ENCODE measurements around the gene TSPAN5.

TSPAN5 gene

DNA sequence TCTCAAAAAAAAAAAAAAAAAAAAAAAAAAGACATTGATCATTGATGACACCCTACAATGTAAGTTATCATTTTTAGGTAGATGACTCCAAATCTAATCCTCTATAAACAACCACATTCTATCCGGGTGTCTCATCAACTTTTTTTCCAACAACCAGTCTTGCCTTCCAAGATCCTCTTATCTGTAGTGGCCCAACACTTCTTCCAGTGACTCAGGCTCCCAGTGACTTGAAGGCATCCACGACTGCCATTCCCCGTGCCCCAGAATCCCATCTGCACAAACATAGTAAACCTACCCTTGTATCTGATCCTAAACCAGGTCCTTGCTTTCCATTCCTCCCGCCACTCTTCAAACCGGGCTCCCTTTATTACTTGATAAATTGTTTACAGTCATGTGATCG is 15.6 kb upstream of the TSPAN5 start:
- no peak for DNase-seq (ENCODE audit: low read depth in 3 of 3, low spot score in 1 of 3)

DNA sequence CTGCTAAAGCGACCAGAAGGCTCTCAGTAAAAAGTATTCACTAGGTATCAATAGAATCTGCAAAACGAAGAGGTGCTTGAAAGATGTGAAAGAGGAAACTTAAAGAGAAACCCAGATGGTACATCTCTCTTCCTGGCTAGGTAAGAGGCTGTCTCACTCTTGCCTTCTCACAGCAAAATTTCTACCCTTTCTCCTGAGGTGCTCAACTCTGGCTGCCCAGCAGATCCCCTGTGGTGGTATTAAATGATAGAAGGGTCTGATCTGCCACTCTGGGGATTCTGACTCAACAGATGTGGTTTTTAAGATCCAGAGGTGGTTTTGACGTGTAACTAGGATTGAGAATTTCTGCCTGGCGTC is 14.9 kb upstream of the TSPAN5 start:
- no peak for DNase-seq (ENCODE audit: low read depth in 3 of 3, low spot score in 1 of 3)

DNA sequence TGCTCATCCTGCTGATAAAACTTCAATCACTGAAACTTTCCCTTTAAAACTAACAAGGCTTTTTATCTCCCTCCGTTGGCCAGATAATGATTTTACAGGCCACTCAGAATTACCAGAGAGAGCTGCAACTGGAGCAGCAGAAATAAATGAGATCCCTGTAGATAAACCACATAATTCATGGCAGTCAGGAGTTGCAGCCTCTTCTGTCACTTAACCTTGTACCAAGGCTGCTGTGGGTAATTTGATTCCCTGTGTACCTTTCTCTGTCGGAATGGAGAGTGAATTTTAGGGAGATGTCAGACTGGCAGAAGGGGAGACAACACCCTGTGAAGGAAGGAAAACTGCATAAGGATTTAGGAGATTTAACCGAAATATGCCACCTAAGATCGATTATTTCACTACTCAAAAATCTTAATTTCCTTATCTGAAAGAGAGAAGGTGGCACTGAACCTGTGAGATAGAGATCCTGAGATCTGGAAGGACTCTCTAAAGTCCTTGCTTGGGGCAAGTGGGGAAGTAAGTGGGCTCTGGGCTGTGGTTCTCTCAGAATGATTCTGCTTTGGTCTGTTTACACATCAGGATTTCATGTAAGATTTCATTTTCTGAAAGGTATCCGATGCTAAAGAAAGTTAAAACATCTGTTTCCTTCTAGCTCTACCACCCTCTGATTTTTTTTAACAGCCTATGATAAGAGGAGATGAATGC is 14.3 kb upstream of the TSPAN5 start:
- DNase-seq (ENCODE audit: low read depth in 3 of 3, low spot score in 1 of 3) = no peak

DNA sequence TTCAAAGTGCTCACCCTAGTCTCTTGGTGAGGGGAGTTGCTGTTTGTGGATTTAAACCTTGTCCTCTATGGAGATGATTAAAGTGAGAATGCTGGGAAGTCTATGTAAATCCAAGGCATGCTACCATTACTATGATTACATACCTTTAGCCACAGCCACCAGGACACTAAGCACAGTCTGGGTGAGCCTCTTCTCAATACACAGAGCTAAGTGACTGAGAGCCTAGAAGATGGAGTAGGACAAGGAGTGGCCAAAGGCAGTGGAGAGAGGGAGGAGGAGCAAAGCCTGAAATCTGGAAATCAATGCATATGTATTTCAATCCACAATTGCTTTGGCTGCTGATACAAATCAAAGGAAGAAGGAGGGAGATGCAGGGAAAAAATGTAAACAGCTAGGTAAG is 12.7 kb upstream of the TSPAN5 start:
- DNase-seq (ENCODE audit: low read depth in 3 of 3, low spot score in 1 of 3) = no peak

DNA sequence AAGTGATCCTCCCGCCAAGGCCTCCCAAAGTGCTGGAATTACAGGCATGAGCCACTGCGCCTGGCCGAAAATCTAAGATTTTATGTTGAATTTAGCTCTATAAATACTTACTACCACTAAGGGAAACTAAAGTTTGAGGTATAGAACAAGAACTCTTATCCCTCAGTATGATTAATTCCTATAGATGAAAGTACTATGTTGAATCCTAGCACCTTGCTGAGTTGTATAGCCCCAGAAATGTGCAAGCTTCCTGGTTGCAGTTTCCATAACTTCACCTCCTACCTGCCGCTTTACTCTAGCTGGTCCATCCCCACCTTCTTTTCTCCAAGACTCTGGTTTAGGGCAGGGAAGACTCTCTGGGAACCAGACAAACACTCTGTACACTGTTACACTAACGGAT is 11.8 kb upstream of the TSPAN5 start:
- no peak for DNase-seq (ENCODE audit: low read depth in 3 of 3, low spot score in 1 of 3)

DNA sequence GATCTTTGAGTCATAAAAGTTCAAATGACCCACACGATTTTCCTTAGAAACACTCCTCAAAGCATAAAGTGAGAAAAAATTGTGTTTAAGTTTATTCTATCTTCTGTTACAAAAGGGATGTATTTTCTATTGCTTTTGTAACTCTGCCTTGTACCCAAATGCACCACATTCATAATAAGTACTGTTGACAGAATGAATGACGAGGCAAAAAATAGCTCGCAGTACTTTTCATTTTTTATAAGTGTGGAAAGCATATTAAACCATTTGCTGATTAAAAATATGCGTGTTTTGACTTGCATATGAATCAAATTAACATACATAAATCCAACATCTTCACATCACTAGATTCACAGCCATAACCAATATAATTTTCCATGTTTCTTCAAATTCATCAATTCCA is 11.2 kb upstream of the TSPAN5 start:
- DNase-seq (ENCODE audit: low read depth in 3 of 3, low spot score in 1 of 3) = no peak

DNA sequence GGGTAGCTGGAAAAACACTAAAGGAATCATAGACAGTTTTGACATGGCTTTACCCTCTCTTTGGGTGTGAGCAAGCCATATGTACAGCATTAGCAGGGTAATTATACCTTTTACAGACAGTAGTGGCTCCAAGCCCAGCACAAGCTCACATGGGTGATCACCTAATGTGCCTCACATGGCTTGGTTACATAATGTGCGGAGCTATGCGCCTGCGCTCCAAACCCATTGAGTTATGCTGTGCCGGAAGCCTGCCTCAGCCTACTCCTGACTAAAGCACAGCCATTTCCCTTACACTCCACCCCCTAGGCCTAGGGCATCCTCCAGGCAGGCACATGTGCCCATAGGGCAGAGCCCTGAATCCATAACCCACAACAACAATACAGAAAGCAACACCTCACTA is 6.5 kb upstream of the TSPAN5 start:
- no peak for DNase-seq (ENCODE audit: low read depth in 3 of 3, low spot score in 1 of 3)

DNA sequence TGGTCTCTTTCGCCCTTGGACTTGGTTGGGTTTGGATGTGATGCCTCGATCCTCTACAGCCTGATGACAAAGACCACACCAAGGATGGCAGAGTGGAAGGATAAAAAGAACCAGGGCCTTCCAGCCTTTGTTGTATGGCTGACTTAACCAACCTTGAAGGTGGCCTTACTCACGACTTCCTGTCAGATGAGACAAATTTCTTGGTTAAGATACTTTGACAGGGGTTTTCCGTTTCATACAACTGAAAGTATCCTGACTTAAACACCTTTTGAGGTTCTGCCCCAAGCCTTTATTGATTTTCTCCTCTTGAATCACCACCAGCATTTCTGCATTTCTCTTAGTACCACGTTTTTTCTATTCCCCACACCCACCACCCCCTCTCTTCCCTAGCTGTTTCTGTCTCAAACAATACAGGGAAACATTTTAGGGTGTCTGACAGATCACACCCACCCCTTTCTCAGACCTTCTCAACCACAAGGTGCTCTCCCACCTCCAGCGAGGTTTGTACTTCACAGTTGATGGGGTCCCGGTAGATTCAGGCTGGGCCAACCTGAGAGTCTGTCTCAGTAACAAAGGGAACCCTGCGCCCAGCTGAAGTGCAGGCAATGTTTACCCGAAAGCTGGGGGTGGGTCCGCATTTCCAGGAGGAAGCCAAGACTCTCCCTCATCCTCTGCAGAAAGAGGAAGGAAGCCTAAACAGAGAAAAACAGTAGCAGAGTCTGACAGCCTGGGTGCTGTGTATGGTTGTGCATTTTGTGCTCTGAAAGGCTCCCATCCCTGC is 5.0 kb upstream of the TSPAN5 start:
- peak; percentile 21 to 41 (median 31) for DNase-seq (ENCODE audit: low read depth in 3 of 3, low spot score in 1 of 3)

DNA sequence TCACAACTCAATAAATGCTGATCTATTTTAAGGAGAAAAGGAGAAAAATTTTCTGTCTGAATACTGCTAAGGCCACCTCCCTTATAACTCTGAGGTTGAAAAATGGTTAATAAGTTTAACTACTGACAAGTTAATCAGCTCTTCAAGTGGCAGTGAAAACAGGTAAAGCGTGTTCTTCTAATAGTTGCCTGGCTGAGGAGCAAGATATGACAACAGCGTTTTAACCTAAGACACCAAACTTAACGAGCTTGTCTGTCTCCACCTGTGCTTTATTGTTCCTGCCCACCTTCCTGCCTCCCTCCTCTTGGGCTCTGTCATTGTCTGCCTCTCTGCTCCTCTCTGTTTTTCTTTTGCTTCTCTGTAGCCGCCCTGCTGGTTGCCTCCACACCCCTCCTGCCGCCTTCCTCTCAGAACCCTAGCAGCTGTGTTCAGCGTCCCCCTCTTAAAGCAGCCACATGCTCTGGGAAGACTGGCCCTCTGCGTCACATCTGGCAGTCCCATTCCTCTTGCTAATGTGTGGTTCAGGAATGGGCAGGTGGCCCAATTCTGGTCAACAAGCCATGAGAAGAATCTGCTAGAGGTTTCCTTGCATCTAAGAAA is 4.3 kb upstream of the TSPAN5 start:
- peak in 1 of 3 donors; percentile 27 for DNase-seq (ENCODE audit: low read depth in 3 of 3, low spot score in 1 of 3)

DNA sequence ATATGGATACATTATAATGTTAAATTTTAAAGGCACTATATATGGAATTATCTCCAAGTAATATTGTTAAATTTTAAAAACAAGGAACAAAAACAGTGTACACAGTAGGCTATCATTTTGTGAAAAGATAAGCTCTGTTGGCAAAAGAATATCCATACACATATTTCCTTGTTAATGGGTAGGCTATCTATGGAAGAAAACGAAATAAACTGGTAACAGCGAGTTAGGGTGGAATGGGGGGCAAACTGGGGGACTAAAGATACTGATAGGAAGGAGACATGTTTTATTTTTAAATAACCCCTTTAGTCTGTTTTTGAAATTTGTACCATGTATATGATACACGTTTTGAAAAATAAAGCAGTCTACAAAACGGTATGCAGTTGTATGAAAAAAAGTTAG is 3.6 kb upstream of the TSPAN5 start:
- DNase-seq (ENCODE audit: low read depth in 3 of 3, low spot score in 1 of 3) = no peak

DNA sequence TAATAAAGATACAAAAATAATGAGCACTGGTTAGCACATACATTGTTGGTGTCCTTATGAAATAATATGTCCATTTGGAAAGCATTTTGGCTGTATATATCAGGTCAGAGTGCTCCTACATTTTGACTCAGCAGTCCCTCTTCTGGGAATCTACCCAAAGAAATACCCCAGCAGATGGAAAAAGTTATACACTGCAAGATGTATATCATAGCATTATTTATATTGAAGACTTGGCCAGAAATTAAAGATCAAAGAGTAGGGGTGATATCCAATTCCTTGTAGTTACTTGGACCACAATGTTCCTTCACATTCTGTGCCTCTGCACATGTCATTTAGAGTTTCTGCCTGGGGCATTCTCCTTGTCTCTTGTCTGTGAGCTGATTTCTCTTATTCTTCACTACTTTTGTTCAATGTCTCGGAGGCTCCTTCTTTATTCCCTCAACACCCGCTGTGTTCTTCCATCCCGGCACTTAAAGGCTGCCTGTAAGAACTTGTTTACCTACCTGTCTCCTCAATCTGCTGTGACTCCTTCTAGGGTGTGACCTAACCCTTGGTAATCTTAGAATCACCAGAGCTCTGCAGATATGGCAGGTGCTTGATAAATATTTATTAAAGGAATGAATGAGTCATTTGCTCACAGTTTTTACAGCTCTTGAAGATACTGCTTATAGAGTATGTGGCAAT is 3.1 kb upstream of the TSPAN5 start:
- DNase-seq (ENCODE audit: low read depth in 3 of 3, low spot score in 1 of 3) = no peak

DNA sequence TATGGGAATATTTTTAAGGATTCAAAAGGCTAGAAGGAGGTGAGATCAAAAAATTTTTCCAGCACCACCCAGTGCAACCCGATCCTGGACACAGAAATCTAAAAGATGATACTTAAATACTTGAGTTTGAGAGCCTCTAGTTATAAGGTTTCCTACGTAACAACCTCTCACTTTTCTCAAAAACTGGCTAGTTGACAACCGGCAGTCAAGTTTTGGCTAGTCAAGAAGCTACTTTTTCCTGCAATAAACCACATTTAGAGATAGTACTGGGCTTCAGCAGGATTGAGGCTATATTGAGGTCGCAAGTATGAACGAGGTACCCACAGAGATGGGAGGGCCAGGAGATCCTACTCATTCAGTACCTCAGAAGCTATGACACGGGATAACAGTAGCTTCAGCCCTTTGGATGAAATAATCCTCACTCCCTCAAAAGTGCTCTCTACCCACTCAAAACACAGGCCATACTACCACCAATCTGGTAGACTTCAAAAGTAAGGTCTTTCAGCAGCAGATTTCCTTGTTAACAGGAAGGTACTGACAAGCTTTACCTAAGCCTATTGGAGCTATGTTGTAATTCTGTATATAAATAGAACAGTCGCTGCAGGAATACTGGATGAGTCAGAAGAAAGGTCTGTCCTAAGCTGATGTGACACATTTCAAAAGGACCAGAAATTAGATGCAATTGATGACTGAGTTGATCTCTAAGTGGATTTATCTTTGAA is 1.5 kb upstream of the TSPAN5 start:
- DNase-seq (ENCODE audit: low read depth in 3 of 3, low spot score in 1 of 3) = no peak

DNA sequence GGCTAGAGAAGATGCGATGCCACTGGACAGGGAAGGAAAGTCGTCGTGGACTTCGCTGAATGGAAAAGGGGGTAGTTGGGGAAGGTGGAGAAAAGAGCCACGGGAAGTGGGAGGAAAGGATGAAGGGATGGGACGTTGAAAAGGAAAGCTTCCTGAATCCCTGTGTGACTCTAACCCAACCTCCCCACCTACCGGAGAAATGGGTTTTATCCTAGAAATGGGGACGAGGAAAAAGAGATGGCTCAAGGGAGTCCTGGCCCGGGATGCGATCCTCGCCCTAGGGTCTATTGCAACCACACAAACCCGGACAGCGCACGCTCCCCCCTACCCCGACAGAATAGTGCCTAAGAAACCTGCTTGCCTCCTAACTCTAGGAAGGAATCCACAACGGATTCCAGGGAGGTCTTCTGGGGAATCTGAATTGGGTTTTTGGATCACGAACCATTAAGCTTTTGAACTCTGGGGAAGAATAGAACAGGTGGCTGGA is 738 bp upstream of the TSPAN5 start:
- DNase-seq (ENCODE audit: low read depth in 3 of 3, low spot score in 1 of 3) = no peak

DNA sequence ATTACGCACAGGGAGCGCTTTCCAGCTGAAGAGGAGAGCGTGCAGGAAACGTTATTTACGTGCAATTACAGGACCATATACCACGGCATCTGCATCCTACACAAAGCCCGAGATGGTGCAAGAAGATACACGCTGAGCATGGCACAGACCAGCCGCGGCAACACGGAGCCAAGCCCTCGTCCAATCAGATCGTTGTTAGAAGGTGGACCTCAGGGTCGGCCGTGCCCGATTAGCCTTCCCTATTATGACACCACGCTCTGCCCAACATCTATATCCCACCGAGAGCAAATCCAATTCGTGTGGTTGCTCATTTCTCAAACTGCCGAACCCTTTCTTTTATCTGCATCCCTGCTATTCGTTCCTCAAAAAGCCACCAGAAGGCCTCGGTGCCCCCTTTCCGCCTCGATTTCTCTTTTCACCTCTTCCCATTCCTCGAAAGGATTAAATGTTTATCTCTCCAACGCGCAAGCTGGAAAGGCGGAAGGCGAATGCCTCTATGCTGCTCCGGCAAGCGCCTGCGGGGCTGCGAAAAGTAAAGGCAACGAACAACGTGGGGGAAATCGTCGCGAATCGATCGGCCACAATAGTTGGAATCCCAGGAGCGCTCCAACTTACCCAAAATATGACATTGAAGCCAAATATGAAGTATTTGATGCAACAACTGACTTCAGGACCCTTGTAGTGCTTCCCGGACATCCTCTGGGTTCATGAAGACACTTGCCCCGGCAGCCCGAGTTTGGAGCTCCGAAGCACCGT is 702 bp downstream of the TSPAN5 start:
- peak in 1 of 3 donors; percentile 18 for DNase-seq (ENCODE audit: low read depth in 3 of 3, low spot score in 1 of 3)

DNA sequence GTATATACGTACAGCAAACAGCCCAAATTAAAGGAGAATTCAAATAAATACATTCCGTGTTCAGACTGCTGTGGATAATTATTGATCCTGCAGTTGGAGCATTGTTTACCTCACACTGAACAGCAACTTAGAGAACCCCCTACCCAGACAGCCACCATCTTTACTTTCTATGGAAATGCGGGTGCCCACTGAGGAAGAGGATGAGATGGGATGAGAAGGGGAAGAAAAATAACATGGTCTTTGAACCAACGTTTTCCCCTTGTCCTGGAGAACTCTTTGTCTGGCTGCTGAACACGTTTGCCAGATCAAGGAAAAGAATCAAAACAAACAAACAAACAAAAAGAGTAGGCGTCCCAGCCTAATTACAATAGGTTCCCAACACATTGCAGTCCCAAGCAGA is 1.5 kb downstream of the TSPAN5 start:
- DNase-seq (ENCODE audit: low read depth in 3 of 3, low spot score in 1 of 3) = no peak

DNA sequence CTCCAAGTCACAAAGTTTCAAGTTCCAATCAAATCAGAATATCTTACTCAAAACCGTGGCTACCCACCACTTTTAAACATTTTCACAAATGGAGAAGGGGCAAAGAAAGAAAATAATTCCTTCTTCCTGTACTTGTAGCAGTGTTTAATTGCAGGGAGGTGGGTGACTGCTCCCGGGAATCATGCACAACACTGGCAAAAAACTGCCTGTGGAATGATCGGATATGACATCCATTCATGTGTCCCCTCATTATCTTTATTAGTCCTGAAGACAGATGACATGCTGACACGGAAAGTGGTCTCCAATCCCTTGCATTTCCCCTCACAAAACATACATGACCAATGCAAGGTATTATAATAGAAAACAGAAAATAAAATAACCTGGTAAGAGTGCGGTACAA is 2.0 kb downstream of the TSPAN5 start:
- DNase-seq (ENCODE audit: low read depth in 3 of 3, low spot score in 1 of 3) = no peak

DNA sequence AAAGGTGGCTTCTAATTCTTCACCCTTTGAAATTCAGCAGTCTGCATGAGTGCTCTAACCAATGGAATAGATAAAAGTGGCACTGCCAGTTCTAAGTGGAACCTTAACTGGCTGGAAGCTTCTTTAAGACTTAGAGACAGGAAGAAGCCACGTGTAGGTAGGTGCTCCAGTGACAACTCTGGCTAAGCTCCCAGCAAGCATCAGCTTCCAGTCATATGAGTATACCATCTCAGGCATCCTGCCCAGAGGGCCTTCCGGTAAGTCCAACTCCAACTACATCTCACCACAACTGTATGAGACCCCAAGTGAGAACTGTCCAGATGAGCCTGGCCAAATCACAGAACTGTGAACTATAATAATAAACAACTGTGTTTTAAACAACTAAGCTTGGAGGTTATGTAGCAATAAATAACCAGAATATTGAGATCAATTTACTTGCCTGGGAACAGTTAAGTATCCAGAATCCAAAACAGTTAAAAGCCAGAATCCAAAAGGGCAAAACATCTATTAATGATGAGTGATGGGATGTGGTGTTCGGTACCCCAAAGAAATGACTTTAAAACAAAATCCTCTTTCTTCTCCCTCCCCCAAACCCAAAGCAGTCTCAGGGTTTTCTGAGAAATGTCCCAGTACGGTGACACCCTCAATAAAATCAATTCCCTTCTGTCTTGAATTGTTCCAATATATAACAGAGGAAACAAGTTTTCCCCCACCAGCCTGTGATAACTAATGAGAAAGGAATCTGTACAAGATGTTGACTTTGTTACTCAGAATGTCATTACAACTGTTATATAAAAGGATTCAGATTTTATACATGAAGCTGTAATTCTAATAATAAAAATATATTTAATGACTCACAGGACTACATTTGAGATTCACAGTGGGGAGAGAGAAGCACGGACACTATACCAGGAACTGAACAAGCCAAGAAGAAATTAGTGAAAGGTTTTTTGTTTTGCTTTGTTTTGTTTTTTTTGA is 4.2 kb downstream of the TSPAN5 start:
- no peak for DNase-seq (ENCODE audit: low read depth in 3 of 3, low spot score in 1 of 3)

DNA sequence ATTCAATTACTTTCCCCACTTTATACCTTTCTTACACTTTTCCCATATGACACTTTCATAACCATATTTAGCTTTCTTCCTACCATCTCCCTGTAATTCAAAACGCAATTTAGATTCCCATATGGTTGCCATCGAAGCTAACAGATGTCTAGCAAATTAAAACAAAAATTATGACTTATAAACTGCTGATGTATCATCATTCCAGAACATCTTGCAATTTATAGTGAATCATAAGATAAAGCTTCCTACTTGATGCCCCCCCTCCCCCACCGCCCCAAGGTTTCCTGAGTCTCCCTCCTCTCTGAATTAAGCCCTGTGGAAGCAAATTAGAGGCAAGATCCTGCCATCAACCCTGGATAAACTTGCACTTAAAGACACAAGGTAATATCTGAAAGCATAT is 5.4 kb downstream of the TSPAN5 start:
- no peak for DNase-seq (ENCODE audit: low read depth in 3 of 3, low spot score in 1 of 3)

DNA sequence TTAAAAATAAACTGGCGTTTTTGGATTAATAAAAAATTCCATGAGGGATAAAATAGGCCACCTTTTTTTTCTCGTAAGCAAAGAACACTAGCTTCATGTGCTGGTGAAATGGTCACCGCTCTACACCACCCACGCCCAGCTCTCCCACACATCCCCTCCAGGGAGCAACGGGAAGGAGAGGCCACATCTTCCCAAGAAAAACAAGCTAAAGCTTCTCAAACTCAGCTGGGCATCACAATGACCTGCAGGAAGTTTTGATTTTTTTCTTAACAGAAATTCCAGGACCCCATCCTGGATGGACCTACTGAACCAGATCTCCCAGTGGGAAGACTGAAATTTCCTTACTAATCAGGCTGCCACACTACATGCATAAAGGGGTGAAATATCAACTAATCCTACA is 9.8 kb downstream of the TSPAN5 start:
- no peak for DNase-seq (ENCODE audit: low read depth in 3 of 3, low spot score in 1 of 3)

All from stimulated activated CD4-positive, alpha-beta T cell treated with anti-CD3 and anti-CD28 coated beads, TNF-alpha, amount 100 ng/mL, for 1 hour (primary cell).